Astrocyte of the spinal cord (primary cell): ENCODE measurements around the gene GFOD2.

Source experiments
- DNase-seq: peaks from one replicate; pipeline ENCODE4 v3.0.0; 2011; ENCODE audit warnings: low read depth, low spot score
- H3K4me3 ChIP-seq: 2 replicates; pipeline ENCODE4 v1.5.1; 2011; ENCODE audit warnings: low read depth, mild to moderate bottlenecking, low read length, moderate library complexity
- CTCF ChIP-seq: IDR thresholded peaks from 2 replicates; pipeline ENCODE4 v1.5.1; 2012; ENCODE audit warnings: low read depth, mild to moderate bottlenecking, low read length, inconsistent platforms
- in situ Hi-C: cut with HindIII; loops from 2 replicates; pipeline ENCODE4 v1.10.0; 2017; ENCODE audit warnings: low sequenced_read_pairs

The GFOD2 gene

DNA sequence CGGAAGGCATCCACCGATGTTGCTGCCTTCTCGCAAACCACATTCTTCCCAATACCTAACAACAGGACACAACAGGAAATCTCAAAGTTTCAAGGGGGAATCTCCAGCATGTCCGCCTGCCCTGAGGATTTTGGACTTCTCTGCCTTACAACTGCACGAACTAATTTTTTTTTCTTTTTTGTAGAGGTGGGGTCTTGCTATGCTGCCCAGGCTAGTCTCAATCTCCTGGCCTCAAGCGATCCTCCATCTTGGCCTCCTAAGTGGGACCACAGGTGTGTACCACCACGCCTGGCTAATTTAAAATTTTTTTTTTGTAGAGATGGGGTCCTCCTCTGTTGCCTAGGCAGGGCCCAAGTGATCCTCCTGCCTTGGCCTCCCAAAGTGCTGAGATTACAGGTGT is 43.1 kb downstream of the GFOD2 start:
- no peak overlapping the region for H3K4me3 ChIP-seq
- TF ChIP-seq CTCF = no peak
- in situ Hi-C loops = no loop called here
- DNase-seq = no peak

DNA sequence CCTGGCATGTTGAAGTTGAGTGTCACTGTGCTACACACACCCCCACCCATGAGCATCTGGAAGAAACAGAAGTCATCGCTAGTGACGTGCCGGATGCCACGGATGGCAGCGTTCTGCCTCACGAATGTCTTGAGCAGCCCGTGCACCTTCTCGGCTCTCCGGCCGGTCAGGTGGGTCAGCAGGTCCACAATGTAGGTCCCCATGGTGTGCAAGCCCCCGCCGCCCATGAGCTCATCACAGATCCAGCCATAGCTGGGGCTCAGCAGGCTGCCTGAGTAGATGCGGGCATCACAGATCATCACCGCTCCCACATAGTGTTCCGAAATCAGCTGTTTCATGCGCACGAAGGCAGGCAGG is 43.6 kb downstream of the GFOD2 start:
- TF ChIP-seq CTCF = no peak
- in situ Hi-C loops = no loop called here
- no peak for DNase-seq
- no peak overlapping the region for H3K4me3 ChIP-seq

- no peak overlapping the region for H3K4me3 ChIP-seq
- DNase-seq = no peak
- TF ChIP-seq CTCF = no peak
- in situ Hi-C loops = no loop called here
These were observed 44.1 kb downstream of the GFOD2 start for GRCh38 chr16:67674851-67675578.

DNA sequence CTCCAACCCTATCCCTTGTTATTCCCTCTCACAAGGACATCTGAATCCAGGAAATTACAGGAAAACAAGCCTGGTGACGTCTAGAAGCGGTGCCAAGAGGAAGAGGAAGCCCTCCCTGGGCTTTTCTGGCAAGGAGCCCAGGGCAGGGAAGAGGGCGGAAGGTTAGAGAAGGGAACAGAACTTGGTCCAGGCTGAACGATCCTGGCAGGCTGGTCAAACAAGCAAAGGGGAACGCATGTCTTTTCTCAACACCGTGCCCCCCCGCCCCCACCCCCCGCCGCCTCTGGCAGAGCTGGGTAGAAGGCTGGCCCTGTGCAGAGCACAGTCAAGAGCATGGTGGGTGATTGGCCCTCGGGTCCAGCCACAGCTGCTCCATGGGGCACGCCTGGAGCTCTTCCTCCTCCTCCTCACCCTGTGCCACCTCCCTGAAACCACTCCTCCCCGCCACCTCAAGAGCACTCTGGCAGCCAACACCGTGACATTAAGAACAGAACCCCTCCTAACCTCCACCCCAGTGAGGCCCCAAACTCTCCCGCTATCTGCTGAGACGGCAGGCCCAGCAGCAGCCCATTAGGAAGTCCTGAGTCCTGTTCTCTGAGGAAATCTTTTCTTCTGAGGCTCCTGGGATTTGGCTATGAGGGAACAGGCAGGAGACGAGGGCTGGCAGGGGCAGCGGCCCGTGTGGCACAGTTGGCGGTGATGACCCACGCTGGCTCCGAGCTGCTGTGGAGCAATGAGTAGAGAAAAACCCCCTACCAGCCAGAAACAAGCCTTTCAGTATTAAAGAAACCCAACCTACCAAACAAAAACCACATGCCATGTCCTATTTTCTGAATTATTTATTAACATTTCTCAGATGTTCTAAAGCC is 45.2 kb downstream of the GFOD2 start:
- in situ Hi-C loops = no loop called here
- H3K4me3 ChIP-seq = no peak overlapping the region
- no peak for TF ChIP-seq CTCF
- DNase-seq = no peak

- no peak overlapping the region for H3K4me3 ChIP-seq
- in situ Hi-C loops = no loop called here
- peak; percentile 72 for DNase-seq
- peak; percentile 83 for TF ChIP-seq CTCF
These were observed 46.1 kb downstream of the GFOD2 start for GRCh38 chr16:67672739-67673662.

- TF ChIP-seq CTCF = no peak
- DNase-seq = no peak
- H3K4me3 ChIP-seq = no peak overlapping the region
- in situ Hi-C loops = no loop called here
These were observed 46.8 kb downstream of the GFOD2 start for GRCh38 chr16:67672306-67672705.
